ENCODE data around the gene AASS. TPM values are rescaled to one million over a fixed set of nuclear protein-coding genes. Genes with fewer than 3 reads are reported as not detected.

The AASS gene
- total and polyA plus RNA-seq, 2 experiments from 2014 or later = 368 to 789 TPM

DNA sequence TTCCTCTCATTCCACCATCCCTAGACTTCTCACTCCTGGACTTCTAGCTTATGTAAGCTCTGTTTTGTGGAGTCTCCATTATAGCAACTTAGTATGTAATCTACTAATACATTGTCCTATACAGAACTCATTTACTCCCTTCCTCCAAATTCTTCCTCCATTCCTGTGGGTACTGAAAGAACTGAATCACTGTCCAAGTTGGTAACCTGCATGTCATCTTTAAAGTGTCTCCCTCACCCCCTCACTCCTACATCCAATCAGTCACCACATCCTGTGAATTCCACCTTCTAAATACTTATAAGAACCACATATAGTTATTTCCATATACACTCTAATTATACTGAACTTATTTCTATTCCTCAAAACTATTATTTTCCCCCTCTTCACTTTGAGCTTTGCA, 20.3 kb downstream of the AASS start:
- H3F3A ChIP-seq (replicated peaks; ENCODE audit: low read depth) = peaks cover 27% of the 10 kb centered on the region
- H2AFZ ChIP-seq = no peak overlapping the region
- peak overlapping the region; percentile 82; the same call in 1 of the 2 replicates for H3K27ac ChIP-seq (ENCODE audit: low read depth)
- Mint-ChIP-seq H3K36me3 (ENCODE audit: low read depth) (peaks cover 98% of the 10 kb centered on the region), H3K27me3 (ENCODE audit: insufficient read depth, low read depth, poor library complexity) (peaks cover 7% of the 10 kb centered on the region), H3K4me1 (peaks cover 25% of the 10 kb centered on the region), H3K9me3 (no peaks in the 10 kb centered on the region; the same call in 2 of the 3 replicates), H3K4me3 (no peak overlapping the region), H3K27ac (peak overlapping the region; percentile 58)
- peaks cover 62% of the 10 kb centered on the region for H4K20me1 ChIP-seq (replicated peaks; ENCODE audit: insufficient read depth)
- H3K4me2 ChIP-seq = no peak overlapping the region
- no peak for DNase-seq (ENCODE audit: low spot score)
- TF ChIP-seq, protein P1, sequence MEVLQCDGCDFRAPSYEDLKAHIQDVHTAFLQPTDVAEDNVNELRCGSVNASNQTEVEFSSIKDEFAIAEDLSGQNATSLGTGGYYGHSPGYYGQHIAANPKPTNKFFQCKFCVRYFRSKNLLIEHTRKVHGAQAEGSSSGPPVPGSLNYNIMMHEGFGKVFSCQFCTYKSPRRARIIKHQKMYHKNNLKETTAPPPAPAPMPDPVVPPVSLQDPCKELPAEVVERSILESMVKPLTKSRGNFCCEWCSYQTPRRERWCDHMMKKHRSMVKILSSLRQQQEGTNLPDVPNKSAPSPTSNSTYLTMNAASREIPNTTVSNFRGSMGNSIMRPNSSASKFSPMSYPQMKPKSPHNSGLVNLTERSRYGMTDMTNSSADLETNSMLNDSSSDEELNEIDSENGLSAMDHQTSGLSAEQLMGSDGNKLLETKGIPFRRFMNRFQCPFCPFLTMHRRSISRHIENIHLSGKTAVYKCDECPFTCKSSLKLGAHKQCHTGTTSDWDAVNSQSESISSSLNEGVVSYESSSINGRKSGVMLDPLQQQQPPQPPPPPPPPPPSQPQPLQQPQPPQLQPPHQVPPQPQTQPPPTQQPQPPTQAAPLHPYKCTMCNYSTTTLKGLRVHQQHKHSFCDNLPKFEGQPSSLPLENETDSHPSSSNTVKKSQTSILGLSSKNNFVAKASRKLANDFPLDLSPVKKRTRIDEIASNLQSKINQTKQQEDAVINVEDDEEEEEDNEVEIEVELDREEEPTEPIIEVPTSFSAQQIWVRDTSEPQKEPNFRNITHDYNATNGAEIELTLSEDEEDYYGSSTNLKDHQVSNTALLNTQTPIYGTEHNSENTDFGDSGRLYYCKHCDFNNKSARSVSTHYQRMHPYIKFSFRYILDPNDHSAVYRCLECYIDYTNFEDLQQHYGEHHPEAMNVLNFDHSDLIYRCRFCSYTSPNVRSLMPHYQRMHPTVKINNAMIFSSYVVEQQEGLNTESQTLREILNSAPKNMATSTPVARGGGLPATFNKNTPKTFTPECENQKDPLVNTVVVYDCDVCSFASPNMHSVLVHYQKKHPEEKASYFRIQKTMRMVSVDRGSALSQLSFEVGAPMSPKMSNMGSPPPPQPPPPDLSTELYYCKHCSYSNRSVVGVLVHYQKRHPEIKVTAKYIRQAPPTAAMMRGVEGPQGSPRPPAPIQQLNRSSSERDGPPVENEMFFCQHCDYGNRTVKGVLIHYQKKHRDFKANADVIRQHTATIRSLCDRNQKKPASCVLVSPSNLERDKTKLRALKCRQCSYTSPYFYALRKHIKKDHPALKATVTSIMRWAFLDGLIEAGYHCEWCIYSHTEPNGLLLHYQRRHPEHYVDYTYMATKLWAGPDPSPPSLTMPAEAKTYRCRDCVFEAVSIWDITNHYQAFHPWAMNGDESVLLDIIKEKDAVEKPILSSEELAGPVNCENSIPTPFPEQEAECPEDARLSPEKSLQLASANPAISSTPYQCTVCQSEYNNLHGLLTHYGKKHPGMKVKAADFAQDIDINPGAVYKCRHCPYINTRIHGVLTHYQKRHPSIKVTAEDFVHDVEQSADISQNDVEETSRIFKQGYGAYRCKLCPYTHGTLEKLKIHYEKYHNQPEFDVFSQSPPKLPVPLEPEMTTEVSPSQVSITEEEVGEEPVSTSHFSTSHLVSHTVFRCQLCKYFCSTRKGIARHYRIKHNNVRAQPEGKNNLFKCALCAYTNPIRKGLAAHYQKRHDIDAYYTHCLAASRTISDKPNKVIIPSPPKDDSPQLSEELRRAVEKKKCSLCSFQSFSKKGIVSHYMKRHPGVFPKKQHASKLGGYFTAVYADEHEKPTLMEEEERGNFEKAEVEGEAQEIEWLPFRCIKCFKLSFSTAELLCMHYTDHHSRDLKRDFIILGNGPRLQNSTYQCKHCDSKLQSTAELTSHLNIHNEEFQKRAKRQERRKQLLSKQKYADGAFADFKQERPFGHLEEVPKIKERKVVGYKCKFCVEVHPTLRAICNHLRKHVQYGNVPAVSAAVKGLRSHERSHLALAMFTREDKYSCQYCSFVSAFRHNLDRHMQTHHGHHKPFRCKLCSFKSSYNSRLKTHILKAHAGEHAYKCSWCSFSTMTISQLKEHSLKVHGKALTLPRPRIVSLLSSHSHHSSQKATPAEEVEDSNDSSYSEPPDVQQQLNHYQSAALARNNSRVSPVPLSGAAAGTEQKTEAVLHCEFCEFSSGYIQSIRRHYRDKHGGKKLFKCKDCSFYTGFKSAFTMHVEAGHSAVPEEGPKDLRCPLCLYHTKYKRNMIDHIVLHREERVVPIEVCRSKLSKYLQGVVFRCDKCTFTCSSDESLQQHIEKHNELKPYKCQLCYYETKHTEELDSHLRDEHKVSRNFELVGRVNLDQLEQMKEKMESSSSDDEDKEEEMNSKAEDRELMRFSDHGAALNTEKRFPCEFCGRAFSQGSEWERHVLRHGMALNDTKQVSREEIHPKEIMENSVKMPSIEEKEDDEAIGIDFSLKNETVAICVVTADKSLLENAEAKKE (CRISPR knock-in tag; IDR thresholded peaks at IDR 0.05) = no peak
- TF ChIP-seq EZH2phosphoT487 (IDR thresholded peaks at IDR 0.05; ENCODE audit: unreplicated experiment) = no peak
- TF ChIP-seq, protein P2, sequence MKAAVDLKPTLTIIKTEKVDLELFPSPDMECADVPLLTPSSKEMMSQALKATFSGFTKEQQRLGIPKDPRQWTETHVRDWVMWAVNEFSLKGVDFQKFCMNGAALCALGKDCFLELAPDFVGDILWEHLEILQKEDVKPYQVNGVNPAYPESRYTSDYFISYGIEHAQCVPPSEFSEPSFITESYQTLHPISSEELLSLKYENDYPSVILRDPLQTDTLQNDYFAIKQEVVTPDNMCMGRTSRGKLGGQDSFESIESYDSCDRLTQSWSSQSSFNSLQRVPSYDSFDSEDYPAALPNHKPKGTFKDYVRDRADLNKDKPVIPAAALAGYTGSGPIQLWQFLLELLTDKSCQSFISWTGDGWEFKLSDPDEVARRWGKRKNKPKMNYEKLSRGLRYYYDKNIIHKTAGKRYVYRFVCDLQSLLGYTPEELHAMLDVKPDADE (IDR thresholded peaks at IDR 0.05) = no peak
- no peak for TF ChIP-seq ZNF331 (CRISPR knock-in tag; IDR thresholded peaks at IDR 0.05; ENCODE audit: low read depth)
- H3K4me1 ChIP-seq (ENCODE audit: insufficient read depth) = 0 out of 2 replicates have a peak, but pooled peaks cover 11% of the 10 kb centered on the region
- H3K27me3 ChIP-seq (ENCODE audit: insufficient read depth) = no peaks in the 10 kb centered on the region
- H3K9me2 ChIP-seq (ENCODE audit: insufficient read depth) = no peaks in the 10 kb centered on the region
- no peak overlapping the region for H3K4me3 ChIP-seq
- peaks cover 88% of the 10 kb centered on the region for H3K36me3 ChIP-seq (ENCODE audit: insufficient read depth)
- H3K79me2 ChIP-seq (replicated peaks; ENCODE audit: insufficient read depth) = peaks cover 100% of the 10 kb centered on the region
- ATAC-seq = no peak

DNA sequence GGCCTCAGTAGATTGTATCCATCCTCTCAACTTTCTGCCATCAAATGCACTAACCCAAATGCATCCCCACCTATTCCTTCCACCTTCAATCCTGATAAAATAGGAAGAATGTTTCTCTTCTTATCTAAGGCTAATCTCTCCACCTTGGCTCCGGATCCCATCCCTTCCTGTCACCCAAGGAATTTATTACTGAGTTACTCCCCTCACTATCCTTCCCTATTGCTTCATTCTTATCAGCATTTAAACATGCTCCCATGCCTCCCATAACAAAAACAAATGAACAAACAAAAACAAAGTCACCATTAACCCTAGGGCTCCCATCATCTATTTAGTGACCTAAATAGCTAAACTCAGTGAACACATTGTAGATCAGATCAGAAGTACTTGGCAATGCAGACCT, 25.3 kb downstream of the AASS start:
- Mint-ChIP-seq H3K36me3 (ENCODE audit: low read depth) (peaks cover 98% of the 10 kb centered on the region), H3K27ac (peak overlapping the region; percentile 11; the same call in 1 of the 2 replicates), H3K4me1 (no peaks in the 10 kb centered on the region; the same call in 2 of the 3 replicates), H3K4me3 (no peak overlapping the region), H3K9me3 (no peaks in the 10 kb centered on the region; the same call in 2 of the 3 replicates), H3K27me3 (ENCODE audit: insufficient read depth, low read depth, poor library complexity) (peaks cover 2% of the 10 kb centered on the region)
- H4K20me1 ChIP-seq (replicated peaks; ENCODE audit: insufficient read depth) = peaks cover 65% of the 10 kb centered on the region
- H3K27ac ChIP-seq (ENCODE audit: low read depth) = peak overlapping the region; percentile 74
- H3K36me3 ChIP-seq (ENCODE audit: insufficient read depth) = peaks cover 98% of the 10 kb centered on the region
- H3K79me2 ChIP-seq (replicated peaks; ENCODE audit: insufficient read depth) = peaks cover 100% of the 10 kb centered on the region
- TF ChIP-seq, protein P2 (IDR thresholded peaks at IDR 0.05) = no peak
- TF ChIP-seq POLR2AphosphoS5 (IDR thresholded peaks at IDR 0.05; ENCODE audit: low read depth) = 0 out of 2 replicates have a peak, but pooled peaks have one; percentile 8
- DNase-seq (ENCODE audit: low spot score) = no peak
- H3K4me1 ChIP-seq (ENCODE audit: insufficient read depth) = no peaks in the 10 kb centered on the region
- no peak overlapping the region for H2AFZ ChIP-seq
- no peak overlapping the region for H3K4me3 ChIP-seq
- H3K4me2 ChIP-seq = no peak overlapping the region
- H3K9me2 ChIP-seq (ENCODE audit: insufficient read depth) = no peaks in the 10 kb centered on the region
- H3K27me3 ChIP-seq (ENCODE audit: insufficient read depth) = no peaks in the 10 kb centered on the region
- ATAC-seq = no peak
- peaks cover 38% of the 10 kb centered on the region for H3F3A ChIP-seq (replicated peaks; ENCODE audit: low read depth)

All from GM23338 (cell line).